Progenitor cell of endocrine pancreas (in vitro differentiated cells): ENCODE data around the gene LPP. TPM values are rescaled to one million over a fixed set of nuclear protein-coding genes. Genes with fewer than 3 reads are reported as not detected.

Experiments used
- DNase-seq: peaks from one replicate; pipeline ENCODE4 v3.0.0; 2021; ENCODE audit warnings: low spot score; ENCODE audit not compliant: unreplicated experiment
- H3K27ac Mint-ChIP-seq: 2 replicates; pipeline ENCODE4 v1.8.0; 2021; ENCODE audit warnings: mild to moderate bottlenecking, moderate library complexity, mixed read lengths
- H3K27me3 Mint-ChIP-seq: 2 replicates; pipeline ENCODE4 v1.8.0; 2021; ENCODE audit warnings: mixed read lengths
- H3K36me3 Mint-ChIP-seq: 2 replicates; pipeline ENCODE4 v1.8.0; 2022; ENCODE audit warnings: mixed read lengths; ENCODE audit not compliant: insufficient read depth
- H3K4me1 Mint-ChIP-seq: 2 replicates; pipeline ENCODE4 v1.8.0; 2021; ENCODE audit warnings: low read depth, mixed read lengths
- H3K4me3 Mint-ChIP-seq: 2 replicates; pipeline ENCODE4 v1.8.0; 2021; ENCODE audit warnings: low read depth, mild to moderate bottlenecking, moderate library complexity, mixed read lengths
- H3K9me3 Mint-ChIP-seq: 2 replicates; pipeline ENCODE4 v1.8.0; 2021; ENCODE audit warnings: low read depth, mixed read lengths
- total RNA-seq: library from RNA; stranded (reverse); gene quantifications from 2 replicates; pipeline ENCODE4 v1.2.1, GENCODE V29; 2021
- TF ChIP-seq, protein P1 (sequence below): fragments of 200-600 bp; sonication (generic); IDR thresholded peaks from one replicate; pipeline ENCODE4 v1.5.0; 2021; ENCODE audit warnings: antibody characterized with exemption, mild to moderate bottlenecking; ENCODE audit not compliant: unreplicated experiment

The LPP gene
- total RNA-seq, 1 donor from 2014 or later: 131 TPM

DNA sequence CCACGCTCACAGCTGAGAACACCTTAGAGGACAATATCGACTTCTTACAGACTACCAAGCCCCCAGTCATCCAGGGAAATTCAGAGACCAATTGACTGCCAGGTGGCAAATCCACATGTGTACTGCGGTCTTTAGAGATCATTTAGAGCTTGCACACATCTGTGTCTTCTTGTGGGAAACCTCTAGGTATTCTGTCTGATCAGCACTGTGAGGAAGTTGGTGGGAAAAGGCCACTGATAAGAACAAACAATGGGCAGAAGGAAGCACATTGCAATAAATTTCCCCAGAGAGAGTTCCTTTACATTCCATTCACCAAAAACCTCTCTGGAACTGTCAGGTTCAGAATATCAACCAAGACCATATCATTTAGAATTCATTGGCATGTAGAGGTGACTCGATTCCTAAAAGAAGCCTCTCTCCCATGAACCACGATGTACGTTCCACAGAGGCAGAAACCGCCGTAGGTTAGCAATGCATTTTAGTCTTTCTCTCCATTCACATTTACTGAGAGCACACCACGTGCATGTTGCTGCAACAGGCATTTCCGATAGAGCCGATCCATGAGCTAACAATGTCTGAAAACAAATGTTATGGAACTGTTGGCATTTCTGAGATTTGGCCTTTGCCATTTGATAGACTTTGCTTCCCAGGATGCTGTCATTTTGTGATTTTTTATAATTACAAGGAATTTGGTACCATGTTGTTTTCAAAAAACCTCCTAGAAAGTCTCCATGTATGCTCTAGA is 730.5 kb downstream of the LPP start:
- no peak overlapping the region for H3K4me3 Mint-ChIP-seq
- H3K27ac Mint-ChIP-seq: no peak overlapping the region
- peaks cover 22% of the 10 kb centered on the region for H3K36me3 Mint-ChIP-seq
- DNase-seq: no peak
- no peaks in the 10 kb centered on the region for H3K27me3 Mint-ChIP-seq
- H3K9me3 Mint-ChIP-seq: peaks cover 4% of the 10 kb centered on the region
- TF ChIP-seq, protein P1, sequence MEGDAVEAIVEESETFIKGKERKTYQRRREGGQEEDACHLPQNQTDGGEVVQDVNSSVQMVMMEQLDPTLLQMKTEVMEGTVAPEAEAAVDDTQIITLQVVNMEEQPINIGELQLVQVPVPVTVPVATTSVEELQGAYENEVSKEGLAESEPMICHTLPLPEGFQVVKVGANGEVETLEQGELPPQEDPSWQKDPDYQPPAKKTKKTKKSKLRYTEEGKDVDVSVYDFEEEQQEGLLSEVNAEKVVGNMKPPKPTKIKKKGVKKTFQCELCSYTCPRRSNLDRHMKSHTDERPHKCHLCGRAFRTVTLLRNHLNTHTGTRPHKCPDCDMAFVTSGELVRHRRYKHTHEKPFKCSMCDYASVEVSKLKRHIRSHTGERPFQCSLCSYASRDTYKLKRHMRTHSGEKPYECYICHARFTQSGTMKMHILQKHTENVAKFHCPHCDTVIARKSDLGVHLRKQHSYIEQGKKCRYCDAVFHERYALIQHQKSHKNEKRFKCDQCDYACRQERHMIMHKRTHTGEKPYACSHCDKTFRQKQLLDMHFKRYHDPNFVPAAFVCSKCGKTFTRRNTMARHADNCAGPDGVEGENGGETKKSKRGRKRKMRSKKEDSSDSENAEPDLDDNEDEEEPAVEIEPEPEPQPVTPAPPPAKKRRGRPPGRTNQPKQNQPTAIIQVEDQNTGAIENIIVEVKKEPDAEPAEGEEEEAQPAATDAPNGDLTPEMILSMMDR: no peak
- H3K4me1 Mint-ChIP-seq: peaks cover 4% of the 10 kb centered on the region

DNA sequence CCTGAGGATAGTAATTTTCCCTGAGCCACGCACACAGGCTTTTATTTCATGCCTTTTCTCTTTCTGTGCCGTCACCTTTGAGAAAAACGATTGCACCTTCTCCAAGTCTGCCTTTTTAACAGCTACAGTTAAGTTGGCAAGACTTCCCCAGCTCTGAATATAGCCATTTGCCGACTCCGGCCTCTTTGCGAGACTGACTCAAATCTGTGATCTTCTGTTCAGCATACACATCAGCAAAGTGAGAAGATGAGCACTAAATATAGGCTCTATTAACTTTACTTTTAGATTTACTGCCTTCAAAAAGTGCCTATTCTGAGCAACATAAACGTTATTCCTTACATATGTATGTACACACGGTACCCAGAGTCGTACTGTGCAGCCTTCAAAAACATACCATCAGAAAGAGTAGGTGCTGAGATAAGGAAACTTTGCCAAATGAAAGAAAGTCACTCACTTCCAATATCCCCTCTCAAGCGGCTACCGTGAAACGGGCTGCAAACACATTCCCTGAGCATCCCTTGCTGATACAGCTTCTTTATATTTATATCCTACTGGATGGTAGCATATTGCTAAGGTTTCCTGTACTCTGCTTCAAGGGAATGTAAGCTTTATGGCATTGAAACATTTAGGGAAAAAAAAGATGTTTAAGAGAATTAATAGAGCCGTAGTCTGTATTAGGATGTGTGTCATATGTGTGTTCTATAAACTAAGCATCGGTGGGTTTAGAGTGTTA is 734.5 kb downstream of the LPP start:
- no peaks in the 10 kb centered on the region for H3K27me3 Mint-ChIP-seq
- no peak overlapping the region for H3K4me3 Mint-ChIP-seq
- no peaks in the 10 kb centered on the region for H3K9me3 Mint-ChIP-seq

DNA sequence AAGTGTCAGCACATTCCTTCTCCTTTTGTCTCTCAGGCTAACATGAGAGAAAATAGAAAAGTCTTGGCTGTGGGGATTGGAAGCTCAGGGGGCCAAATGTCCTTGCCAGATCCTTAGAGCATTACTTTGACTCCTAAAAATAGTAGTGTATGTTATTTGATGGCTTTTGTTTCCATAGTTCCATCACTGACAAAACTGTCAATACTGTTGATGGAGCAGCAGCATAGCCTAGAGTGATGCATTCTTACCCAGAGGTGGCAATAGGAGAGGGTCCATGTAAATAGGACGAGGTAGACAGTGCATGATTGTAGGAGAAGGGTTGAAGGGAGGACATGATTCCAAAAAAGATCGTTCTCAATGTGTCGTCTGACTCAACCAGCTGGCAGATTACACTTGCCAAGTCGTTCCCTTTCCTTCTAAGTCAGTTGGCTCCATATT is 735.1 kb downstream of the LPP start:
- TF ChIP-seq, protein P1: no peak
- DNase-seq: no peak
- no peaks in the 10 kb centered on the region for H3K27me3 Mint-ChIP-seq

More for the DNA sequence above, 734.5 kb downstream of the LPP start:
- Mint-ChIP-seq H3K27ac (no peak overlapping the region), H3K36me3 (peaks cover 12% of the 10 kb centered on the region), H3K4me1 (no peaks in the 10 kb centered on the region)
- no peak for DNase-seq
- TF ChIP-seq, protein P1: no peak

DNA sequence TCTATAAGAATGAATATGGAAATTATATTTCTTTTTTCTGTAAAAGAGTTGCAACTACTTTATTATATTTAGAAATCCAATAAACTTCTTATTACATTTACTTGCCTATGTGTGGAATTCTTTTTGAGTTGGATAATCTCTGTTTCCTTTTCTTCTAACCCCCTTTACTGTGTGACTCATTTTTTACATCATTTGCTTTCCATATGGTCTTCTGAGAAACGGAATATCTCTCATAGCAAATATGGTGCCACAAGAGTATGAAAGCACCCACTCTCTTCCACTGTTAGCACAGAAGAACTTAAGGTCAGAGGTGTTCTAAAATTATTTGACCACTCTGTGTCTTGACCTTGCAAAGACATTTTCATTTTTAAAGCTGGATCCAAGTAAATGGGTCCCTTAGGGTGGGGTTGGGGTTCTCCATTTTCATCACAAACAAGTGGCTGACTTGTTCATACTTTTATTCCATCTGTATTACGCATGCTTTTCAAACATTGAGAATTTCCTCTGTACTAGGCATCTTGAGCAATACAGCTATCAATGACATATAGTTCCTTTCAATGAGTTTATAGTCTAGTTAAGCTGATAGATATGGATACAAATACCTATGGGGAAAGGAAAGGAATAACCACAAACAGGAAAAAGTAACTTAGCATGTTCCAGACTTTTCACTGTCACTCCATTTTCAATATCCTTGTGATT is 736.8 kb downstream of the LPP start:
- no peaks in the 10 kb centered on the region for H3K9me3 Mint-ChIP-seq
- no peak for DNase-seq
- no peak overlapping the region for H3K4me3 Mint-ChIP-seq
- TF ChIP-seq, protein P1: no peak
- H3K27ac Mint-ChIP-seq: no peak overlapping the region
- no peaks in the 10 kb centered on the region for H3K27me3 Mint-ChIP-seq
- no peaks in the 10 kb centered on the region for H3K4me1 Mint-ChIP-seq
- peaks cover 7% of the 10 kb centered on the region for H3K36me3 Mint-ChIP-seq

More for the DNA sequence above, 735.1 kb downstream of the LPP start:
- Mint-ChIP-seq H3K4me1 (no peaks in the 10 kb centered on the region), H3K27ac (no peak overlapping the region), H3K4me3 (no peak overlapping the region), H3K9me3 (no peaks in the 10 kb centered on the region), H3K36me3 (peaks cover 12% of the 10 kb centered on the region)

DNA sequence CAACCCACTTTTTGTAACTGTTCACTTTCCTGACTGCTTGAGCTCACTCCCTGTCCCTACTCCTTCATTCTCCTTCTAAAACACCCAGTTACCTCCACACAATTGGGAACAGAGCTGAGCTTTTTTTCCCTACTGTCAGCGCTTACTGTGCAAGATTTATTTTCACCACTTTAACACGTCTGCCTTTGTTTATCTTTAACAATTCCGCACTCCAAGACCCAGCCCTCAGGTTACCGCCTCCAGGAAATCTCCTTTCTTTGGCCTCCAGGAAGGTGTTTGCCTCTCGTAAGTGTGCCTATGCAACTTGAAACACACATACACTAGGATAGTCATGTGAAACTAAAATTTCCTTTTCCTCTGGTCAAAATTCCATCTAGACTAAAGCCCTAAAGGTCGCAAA is 745.9 kb downstream of the LPP start:
- Mint-ChIP-seq H3K9me3 (no peaks in the 10 kb centered on the region), H3K4me3 (no peak overlapping the region), H3K27ac (no peak overlapping the region), H3K4me1 (peaks cover 2% of the 10 kb centered on the region), H3K36me3 (no peaks in the 10 kb centered on the region), H3K27me3 (no peaks in the 10 kb centered on the region)
- DNase-seq: no peak
- TF ChIP-seq, protein P1: no peak
